HK-2 (cell line): ENCODE results near the gene L3MBTL4.

Experiments used
- DNase-seq: peaks from one replicate; pipeline ENCODE4 v3.0.0-alpha.2; 2018; ENCODE audit not compliant: unreplicated experiment

L3MBTL4 gene

GRCh38 chr18:5987249-5987648, 427.5 kb downstream of the L3MBTL4 start:
- no peak for DNase-seq

- no peak for DNase-seq
These were observed 428.3 kb downstream of the L3MBTL4 start for GRCh38 chr18:5986257-5986931.

- DNase-seq = no peak
These were observed 430.5 kb downstream of the L3MBTL4 start for GRCh38 chr18:5984245-5984644.

- DNase-seq = no peak
These were observed 431.2 kb downstream of the L3MBTL4 start for GRCh38 chr18:5983488-5983887.

GRCh38 chr18:5982332-5982731, 432.4 kb downstream of the L3MBTL4 start:
- no peak for DNase-seq

GRCh38 chr18:5980721-5981120, 434.0 kb downstream of the L3MBTL4 start:
- DNase-seq = no peak

GRCh38 chr18:5979971-5980457, 434.7 kb downstream of the L3MBTL4 start:
- no peak for DNase-seq

- DNase-seq = no peak
These were observed 435.4 kb downstream of the L3MBTL4 start for GRCh38 chr18:5979176-5979888.

- DNase-seq = no peak
These were observed 437.7 kb downstream of the L3MBTL4 start for GRCh38 chr18:5977022-5977421.

GRCh38 chr18:5975111-5976002, 439.4 kb downstream of the L3MBTL4 start:
- DNase-seq = no peak

GRCh38 chr18:5974696-5975095, 440.0 kb downstream of the L3MBTL4 start:
- DNase-seq = no peak

- DNase-seq = no peak
These were observed 441.6 kb downstream of the L3MBTL4 start for GRCh38 chr18:5973099-5973498.

GRCh38 chr18:5972298-5972697, 442.4 kb downstream of the L3MBTL4 start:
- DNase-seq = no peak

- DNase-seq = no peak
These were observed 444.7 kb downstream of the L3MBTL4 start for GRCh38 chr18:5969989-5970403.

- DNase-seq = no peak
These were observed 445.2 kb downstream of the L3MBTL4 start for GRCh38 chr18:5969355-5969988.

GRCh38 chr18:5967666-5968065, 447.0 kb downstream of the L3MBTL4 start:
- DNase-seq = no peak

- DNase-seq = no peak
These were observed 447.7 kb downstream of the L3MBTL4 start for GRCh38 chr18:5967007-5967406.

- no peak for DNase-seq
These were observed 448.2 kb downstream of the L3MBTL4 start for GRCh38 chr18:5966514-5966913.

- DNase-seq = no peak
These were observed 449.7 kb downstream of the L3MBTL4 start for GRCh38 chr18:5964996-5965395.

GRCh38 chr18:5964596-5964995, 450.1 kb downstream of the L3MBTL4 start:
- DNase-seq = no peak

GRCh38 chr18:5964108-5964507, 450.6 kb downstream of the L3MBTL4 start:
- no peak for DNase-seq

- DNase-seq = no peak
These were observed 451.4 kb downstream of the L3MBTL4 start for GRCh38 chr18:5963267-5963666.
